Activated naive CD8-positive, alpha-beta T cell treated with anti-CD3 and anti-CD28 coated beads, Interleukin-2, amount 10 ng/mL, durations not matched to agents 7 days and 5 days (primary cell): ENCODE results near the gene LNX1. TPM values are rescaled to one million over a fixed set of nuclear protein-coding genes. Genes with fewer than 3 reads are reported as not detected.
A peak's percentile ranks its signal among the peaks of the same experiment; 100 is the strongest.

Experiments used
- ATAC-seq: fragments of 150-1000 bp; cut with Tn5 transposase; one replicate; pipeline ENCODE4 v1.10.0; 2021; ENCODE audit warnings: low read depth, moderate library complexity
- POLR2A ChIA-PET: fragments of 350-600 bp; sonication (Branson Sonifier 250); formaldehyde crosslinking; loops from one replicate; lab custom pipeline; 2021; ENCODE audit warnings: antibody characterized with exemption; lab: Charles Lee
- DNase-seq: peaks from one replicate; pipeline ENCODE4 v3.0.0; 2021
- H3K27ac Mint-ChIP-seq: one replicate; pipeline ENCODE4 v1.8.0; 2022; ENCODE audit warnings: mild to moderate bottlenecking, mixed read lengths
- H3K27me3 Mint-ChIP-seq: one replicate; pipeline ENCODE4 v1.8.0; 2022; ENCODE audit warnings: mild to moderate bottlenecking, moderate library complexity, mixed read lengths
- H3K36me3 Mint-ChIP-seq: one replicate; pipeline ENCODE4 v1.8.0; 2021; ENCODE audit warnings: mild to moderate bottlenecking, mixed read lengths
- H3K4me1 Mint-ChIP-seq: one replicate; pipeline ENCODE4 v1.8.0; 2021; ENCODE audit warnings: mixed read lengths
- H3K4me3 Mint-ChIP-seq: one replicate; pipeline ENCODE4 v1.8.0; 2022; ENCODE audit warnings: mild to moderate bottlenecking, moderate library complexity, mixed read lengths
- H3K9me3 Mint-ChIP-seq: one replicate; pipeline ENCODE4 v1.8.0; 2021; ENCODE audit warnings: mixed read lengths
- total RNA-seq, 2 experiments: library from RNA; stranded (reverse); gene quantifications; one replicate each; pipeline ENCODE4 v1.2.3, GENCODE V29; 2021

The LNX1 gene
- total RNA-seq, 2 experiments from 2014 or later, result not detected

DNA sequence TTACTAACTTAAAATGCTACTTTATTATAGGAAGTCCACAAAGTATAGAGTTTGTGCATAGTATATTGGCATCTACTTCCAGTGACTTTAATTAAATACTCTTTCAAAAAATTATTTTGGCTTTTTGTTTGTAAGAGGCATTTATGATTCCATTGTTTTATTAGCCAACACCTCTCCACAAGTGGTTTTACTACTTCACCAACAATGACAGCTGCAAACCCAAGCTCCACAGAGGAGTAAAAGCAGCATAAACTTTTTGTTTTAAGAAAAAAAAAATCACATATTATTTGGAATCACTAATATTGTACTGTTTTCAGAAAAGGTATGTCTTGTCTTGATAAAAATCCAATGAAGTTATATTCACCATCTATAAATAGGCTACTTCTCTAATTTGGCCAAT is 125.4 kb downstream of the LNX1 start:
- H3K4me3 Mint-ChIP-seq, result no peak overlapping the region
- H3K27ac Mint-ChIP-seq, result no peak overlapping the region
- no peak for ATAC-seq
- H3K27me3 Mint-ChIP-seq, result peaks cover 4% of the 10 kb centered on the region
- POLR2A ChIA-PET, result no interaction called here
- H3K4me1 Mint-ChIP-seq, result no peaks in the 10 kb centered on the region
- peaks cover 8% of the 10 kb centered on the region for H3K36me3 Mint-ChIP-seq
- H3K9me3 Mint-ChIP-seq, result peaks cover 6% of the 10 kb centered on the region
- DNase-seq, result no peak

DNA sequence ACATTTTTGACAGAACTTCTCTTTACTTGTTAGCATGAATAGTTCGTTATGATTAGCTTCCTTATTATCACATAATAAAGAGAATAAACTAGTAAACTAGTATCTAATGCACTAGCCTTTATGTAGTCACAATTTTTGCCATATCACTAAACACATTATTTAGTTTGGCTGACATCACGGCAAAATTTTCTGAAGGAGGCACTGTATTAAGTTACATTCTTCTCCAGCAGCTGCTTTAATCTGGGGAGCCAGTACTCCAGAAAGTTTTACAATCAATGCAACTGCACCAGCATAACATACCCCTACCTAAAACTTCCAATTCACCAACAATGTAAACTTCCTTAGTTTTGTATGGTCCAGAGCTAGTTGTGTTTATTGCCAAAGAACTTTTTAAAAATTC is 126.0 kb downstream of the LNX1 start:
- Mint-ChIP-seq H3K27me3 (peaks cover 4% of the 10 kb centered on the region), H3K4me1 (no peaks in the 10 kb centered on the region), H3K27ac (no peak overlapping the region), H3K9me3 (peaks cover 6% of the 10 kb centered on the region), H3K36me3 (peaks cover 10% of the 10 kb centered on the region), H3K4me3 (no peak overlapping the region)
- POLR2A ChIA-PET, result no interaction called here
- ATAC-seq (no peak), DNase-seq (no peak)

DNA sequence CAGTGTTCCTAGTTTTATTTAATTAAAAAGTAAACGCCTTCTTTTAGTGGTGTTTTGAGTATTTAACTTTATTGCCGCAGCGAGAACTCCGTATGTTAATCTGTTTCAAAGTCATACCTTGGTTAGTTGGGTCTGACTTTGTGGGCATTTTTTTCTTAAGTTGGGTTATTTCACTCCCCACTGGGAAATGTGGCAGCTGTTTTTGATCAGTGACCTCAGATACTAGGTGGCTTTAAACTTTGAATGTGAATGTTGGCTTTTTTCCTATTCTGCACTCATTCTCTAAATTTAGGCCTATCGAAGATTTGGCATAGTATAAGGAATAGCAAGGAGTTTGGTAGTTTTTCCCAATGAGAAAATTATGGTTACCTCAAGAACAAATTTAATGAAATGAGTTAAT is 127.9 kb downstream of the LNX1 start:
- H3K27ac Mint-ChIP-seq, result no peak overlapping the region
- peaks cover 1% of the 10 kb centered on the region for H3K9me3 Mint-ChIP-seq
- no peak for ATAC-seq
- H3K4me1 Mint-ChIP-seq, result no peaks in the 10 kb centered on the region
- no peak for DNase-seq
- POLR2A ChIA-PET, result no interaction called here
- no peaks in the 10 kb centered on the region for H3K27me3 Mint-ChIP-seq
- peaks cover 16% of the 10 kb centered on the region for H3K36me3 Mint-ChIP-seq
- H3K4me3 Mint-ChIP-seq, result no peak overlapping the region

DNA sequence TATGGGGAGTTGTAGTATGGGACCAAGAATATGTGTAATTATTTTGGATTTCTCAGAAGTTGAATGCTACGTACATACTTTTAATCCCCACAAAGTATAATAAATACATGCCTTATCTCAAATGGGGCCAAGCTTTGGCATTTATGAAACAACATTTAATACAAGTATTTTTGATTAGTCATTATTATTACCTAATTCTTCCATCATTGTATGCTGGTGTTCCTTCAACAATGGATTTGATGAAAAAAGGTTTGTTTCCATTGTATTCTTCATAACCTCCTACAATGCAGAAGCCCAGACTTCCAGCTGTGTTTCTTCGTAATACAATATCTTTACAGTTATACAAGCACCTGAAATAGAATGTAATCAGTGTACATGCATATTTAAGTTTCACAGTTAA is 130.0 kb downstream of the LNX1 start:
- Mint-ChIP-seq H3K4me1 (no peaks in the 10 kb centered on the region), H3K9me3 (peaks cover under 1% of the 10 kb centered on the region), H3K36me3 (peaks cover 14% of the 10 kb centered on the region), H3K27ac (no peak overlapping the region), H3K27me3 (no peaks in the 10 kb centered on the region), H3K4me3 (no peak overlapping the region)
- POLR2A ChIA-PET, result no interaction called here
- ATAC-seq, result no peak
- no peak for DNase-seq

DNA sequence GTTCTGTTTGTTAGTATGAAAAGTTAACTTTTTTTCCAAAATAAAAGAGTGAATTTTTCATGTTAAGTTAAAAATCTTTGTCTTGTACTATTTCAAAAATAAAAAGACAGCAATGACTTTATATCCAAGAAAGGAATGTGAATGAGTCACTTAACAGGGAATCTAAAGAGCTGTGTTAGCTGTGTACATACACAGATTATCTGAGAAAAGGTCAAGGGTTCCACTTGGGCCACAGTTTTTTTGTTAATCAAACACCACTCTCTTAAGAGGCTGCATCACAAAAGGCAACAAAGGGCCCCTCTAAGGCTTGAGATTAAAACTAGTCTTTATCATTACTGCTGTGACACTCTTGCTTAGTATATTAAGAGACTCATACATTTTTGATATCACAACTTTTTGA is 131.7 kb downstream of the LNX1 start:
- Mint-ChIP-seq H3K36me3 (peaks cover 23% of the 10 kb centered on the region), H3K4me3 (no peak overlapping the region), H3K27ac (no peak overlapping the region), H3K27me3 (no peaks in the 10 kb centered on the region), H3K4me1 (no peaks in the 10 kb centered on the region), H3K9me3 (no peaks in the 10 kb centered on the region)
- POLR2A ChIA-PET, result no interaction called here
- DNase-seq, result no peak
- no peak for ATAC-seq

DNA sequence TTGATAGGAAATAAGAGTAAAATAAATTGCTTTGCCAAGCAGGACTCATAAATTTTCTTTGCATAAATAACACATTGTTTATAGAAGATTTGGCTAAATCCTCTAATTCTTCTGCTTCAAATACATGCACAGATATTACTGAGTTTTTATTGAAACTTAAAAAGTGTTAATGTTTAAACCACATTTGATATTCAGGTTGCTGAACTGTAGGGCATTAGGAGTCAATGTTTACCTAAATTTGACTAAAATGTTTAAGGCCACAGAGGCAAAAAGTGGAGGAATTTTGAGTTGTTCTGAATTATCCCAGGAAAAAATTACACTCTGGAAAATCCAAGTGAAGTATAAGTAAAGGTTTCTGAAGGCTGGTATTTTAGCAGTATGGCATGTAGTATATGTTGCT is 135.1 kb downstream of the LNX1 start:
- POLR2A ChIA-PET, result no interaction called here
- no peaks in the 10 kb centered on the region for H3K4me1 Mint-ChIP-seq
- ATAC-seq (no peak), DNase-seq (no peak)
- H3K27me3 Mint-ChIP-seq, result no peaks in the 10 kb centered on the region
- H3K9me3 Mint-ChIP-seq, result no peaks in the 10 kb centered on the region
- no peak overlapping the region for H3K27ac Mint-ChIP-seq
- H3K36me3 Mint-ChIP-seq, result peaks cover 26% of the 10 kb centered on the region
- no peak overlapping the region for H3K4me3 Mint-ChIP-seq

DNA sequence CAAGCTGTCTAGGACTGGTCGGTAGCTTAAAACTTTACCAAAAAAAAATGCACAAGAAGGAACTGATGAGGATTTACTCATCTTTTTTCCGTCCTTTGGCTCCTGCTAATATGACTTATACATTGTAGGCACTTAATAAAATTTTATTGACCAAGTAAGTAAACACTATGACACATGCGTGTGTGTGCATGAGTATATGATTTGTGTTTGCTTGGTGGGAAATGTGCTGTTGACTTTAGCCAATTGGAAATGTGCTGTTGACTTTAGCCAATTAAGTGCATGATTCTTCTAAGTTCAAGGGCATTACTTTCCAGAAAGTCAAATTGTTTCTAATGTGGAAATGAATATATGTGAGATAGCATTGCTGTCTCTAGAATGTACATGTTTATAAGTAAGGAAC is 135.5 kb downstream of the LNX1 start:
- no peak overlapping the region for H3K4me3 Mint-ChIP-seq
- H3K9me3 Mint-ChIP-seq, result no peaks in the 10 kb centered on the region
- no peak overlapping the region for H3K27ac Mint-ChIP-seq
- ATAC-seq (no peak), DNase-seq (no peak)
- peaks cover under 1% of the 10 kb centered on the region for H3K4me1 Mint-ChIP-seq
- no peaks in the 10 kb centered on the region for H3K27me3 Mint-ChIP-seq
- peaks cover 27% of the 10 kb centered on the region for H3K36me3 Mint-ChIP-seq
- POLR2A ChIA-PET, result no interaction called here

DNA sequence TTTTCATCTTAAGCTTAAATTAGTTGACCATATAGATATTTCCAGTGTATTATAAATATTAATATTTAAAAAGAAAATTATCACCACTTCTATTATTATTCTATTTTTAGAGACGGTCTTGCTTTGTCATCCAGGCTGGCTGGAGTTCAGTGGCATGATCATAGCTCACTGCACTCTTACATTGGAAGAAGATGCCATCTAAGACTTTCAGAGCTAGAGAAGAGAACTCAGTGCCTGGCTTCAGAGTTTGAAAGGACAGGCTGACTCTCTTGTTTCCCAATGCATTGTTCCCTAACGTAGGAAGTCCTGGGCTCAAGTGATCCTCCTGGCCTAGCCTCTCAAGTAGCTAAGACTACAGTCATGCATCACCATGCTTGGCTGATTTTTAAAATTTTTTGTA is 137.9 kb downstream of the LNX1 start:
- no peaks in the 10 kb centered on the region for H3K27me3 Mint-ChIP-seq
- no peak for ATAC-seq
- DNase-seq, result no peak
- POLR2A ChIA-PET, result no interaction called here
- peaks cover 5% of the 10 kb centered on the region for H3K4me1 Mint-ChIP-seq
- no peak overlapping the region for H3K27ac Mint-ChIP-seq
- H3K4me3 Mint-ChIP-seq, result no peak overlapping the region
- peaks cover 21% of the 10 kb centered on the region for H3K36me3 Mint-ChIP-seq
- H3K9me3 Mint-ChIP-seq, result no peaks in the 10 kb centered on the region

DNA sequence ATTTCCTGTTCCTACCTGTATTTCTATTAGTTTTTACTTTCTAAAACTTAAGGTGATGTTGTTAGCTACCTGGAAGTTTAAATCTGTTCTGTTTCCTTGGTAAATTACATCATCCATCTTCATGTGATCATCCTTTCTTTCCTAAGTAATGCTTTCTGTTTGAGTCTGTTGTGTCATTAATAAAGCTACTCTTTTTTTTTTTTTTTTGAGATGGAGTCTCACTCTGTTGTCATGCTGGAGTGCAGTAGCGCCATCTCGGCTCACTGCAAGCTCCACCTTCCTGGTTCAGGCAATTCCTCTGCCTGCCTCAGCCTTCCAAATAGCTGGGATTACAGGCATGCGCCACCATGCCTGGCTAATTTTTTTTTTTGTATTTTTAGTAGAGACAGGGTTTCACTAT is 140.5 kb downstream of the LNX1 start:
- no peak overlapping the region for H3K4me3 Mint-ChIP-seq
- H3K27ac Mint-ChIP-seq, result no peak overlapping the region
- H3K27me3 Mint-ChIP-seq, result no peaks in the 10 kb centered on the region
- peaks cover 5% of the 10 kb centered on the region for H3K4me1 Mint-ChIP-seq
- ATAC-seq (no peak), DNase-seq (no peak)
- no peaks in the 10 kb centered on the region for H3K9me3 Mint-ChIP-seq
- POLR2A ChIA-PET, result no interaction called here
- H3K36me3 Mint-ChIP-seq, result peaks cover 26% of the 10 kb centered on the region

DNA sequence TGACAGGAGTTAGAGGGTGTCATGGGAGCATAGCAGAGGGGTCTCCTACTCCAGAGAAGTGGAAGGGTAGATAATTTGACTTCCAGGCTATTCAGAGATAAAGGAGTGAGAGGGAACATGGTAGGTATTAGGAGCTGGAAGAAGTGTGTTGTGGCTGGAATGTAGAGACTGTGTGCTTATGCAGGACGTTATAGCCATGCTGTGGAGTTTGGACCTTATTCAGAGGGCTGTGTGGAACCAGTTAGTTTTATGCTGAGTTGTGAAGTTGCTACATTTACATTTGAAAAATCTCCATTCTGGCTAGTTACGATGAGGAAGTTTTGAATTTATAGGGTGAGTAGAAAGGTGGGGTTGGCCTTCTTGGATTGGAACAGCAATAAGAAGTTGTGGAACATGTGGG is 146.3 kb downstream of the LNX1 start:
- Mint-ChIP-seq H3K36me3 (peaks cover 28% of the 10 kb centered on the region), H3K4me3 (no peak overlapping the region), H3K27ac (no peak overlapping the region), H3K9me3 (no peaks in the 10 kb centered on the region), H3K4me1 (peaks cover 3% of the 10 kb centered on the region), H3K27me3 (no peaks in the 10 kb centered on the region)
- DNase-seq, result no peak
- POLR2A ChIA-PET, result no interaction called here
- ATAC-seq, result no peak

DNA sequence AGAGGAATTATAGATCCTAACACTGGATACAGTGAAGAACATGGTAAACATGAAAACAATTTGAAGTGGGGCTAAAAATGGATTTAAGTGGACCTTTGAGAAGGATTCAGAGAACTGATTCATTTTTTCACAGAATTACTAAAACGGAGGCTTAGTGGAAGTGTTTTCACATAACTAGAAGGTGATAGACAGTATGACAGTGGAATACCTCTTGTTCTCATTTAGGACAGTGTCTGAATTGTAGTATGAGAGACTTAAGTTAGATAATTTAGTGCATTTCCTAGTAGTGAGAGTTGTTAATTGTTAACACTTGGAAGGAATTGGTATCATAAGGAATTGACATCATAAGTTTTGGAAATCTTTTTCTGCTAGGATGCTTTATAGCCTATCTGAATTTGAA is 149.7 kb downstream of the LNX1 start:
- H3K27ac Mint-ChIP-seq, result no peak overlapping the region
- peaks cover 34% of the 10 kb centered on the region for H3K36me3 Mint-ChIP-seq
- H3K27me3 Mint-ChIP-seq, result no peaks in the 10 kb centered on the region
- ATAC-seq, result no peak
- H3K4me1 Mint-ChIP-seq, result peaks cover 3% of the 10 kb centered on the region
- no peak overlapping the region for H3K4me3 Mint-ChIP-seq
- DNase-seq, result no peak
- no peaks in the 10 kb centered on the region for H3K9me3 Mint-ChIP-seq
- POLR2A ChIA-PET, result no interaction called here

DNA sequence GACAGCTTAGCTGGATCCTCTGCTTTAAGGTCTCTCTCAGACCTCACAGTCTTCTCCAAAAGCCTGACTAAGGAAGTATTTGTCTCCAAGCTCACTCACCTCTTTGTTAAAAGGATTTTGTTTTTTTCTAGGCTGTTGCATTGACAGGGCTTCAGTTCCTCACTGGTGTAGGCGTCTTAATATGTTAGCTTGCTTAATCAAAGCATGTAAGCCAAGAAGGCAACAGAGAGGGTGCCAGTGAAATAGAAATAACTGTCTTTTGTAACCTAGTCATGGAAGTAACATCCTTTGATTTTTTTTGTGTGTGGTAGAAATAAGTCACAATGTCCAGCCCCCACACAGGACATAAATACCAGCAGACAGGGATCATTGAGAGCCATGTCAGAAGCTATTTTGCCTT is 155.0 kb downstream of the LNX1 start:
- no peak overlapping the region for H3K27ac Mint-ChIP-seq
- H3K4me1 Mint-ChIP-seq, result no peaks in the 10 kb centered on the region
- H3K27me3 Mint-ChIP-seq, result no peaks in the 10 kb centered on the region
- peaks cover 26% of the 10 kb centered on the region for H3K36me3 Mint-ChIP-seq
- H3K4me3 Mint-ChIP-seq, result no peak overlapping the region
- no peak for ATAC-seq
- H3K9me3 Mint-ChIP-seq, result no peaks in the 10 kb centered on the region
- DNase-seq, result no peak
- POLR2A ChIA-PET, result no interaction called here

DNA sequence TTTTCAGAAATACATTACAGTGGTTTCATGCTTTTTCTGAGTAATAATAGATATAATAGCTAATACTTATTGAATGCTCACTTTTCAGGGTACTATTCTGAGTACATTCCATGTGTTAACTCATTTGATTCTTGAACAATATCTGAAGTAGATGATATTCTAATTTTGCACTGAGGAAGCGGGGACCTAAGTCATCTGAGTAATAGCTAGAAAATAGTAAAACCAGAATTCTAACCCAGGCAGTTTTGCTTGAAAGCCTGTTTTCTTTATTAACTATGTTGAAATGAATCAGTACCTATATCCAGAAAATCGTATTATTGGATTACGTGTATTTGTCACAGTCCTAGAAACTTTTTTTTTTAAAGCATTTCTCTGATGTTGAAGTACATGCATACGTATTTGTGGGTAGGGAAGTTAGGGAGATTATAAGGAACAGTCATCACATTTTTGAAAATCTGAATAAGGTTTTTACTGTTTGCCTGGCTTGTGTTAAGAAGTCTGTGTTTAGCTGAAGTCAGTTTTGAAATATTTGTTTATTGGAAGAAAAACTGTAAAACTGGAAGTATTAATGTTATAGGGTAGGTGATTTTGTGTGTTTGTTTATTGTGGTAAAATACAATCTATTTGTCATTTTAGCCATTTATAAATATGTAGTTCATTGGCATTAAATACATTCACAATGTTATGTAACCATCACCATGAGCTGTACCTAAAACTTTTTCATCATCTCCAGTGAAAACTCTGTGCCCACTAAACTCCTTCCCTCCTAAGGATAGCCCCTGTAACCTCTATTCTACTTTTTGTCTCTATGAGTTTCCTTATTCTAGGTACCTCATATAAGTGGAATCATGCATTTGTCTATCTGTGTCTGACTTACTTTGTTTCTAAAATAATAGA is 158.5 kb downstream of the LNX1 start:
- H3K4me1 Mint-ChIP-seq, result peaks cover 6% of the 10 kb centered on the region
- no peak for DNase-seq
- no peaks in the 10 kb centered on the region for H3K9me3 Mint-ChIP-seq
- H3K27me3 Mint-ChIP-seq, result no peaks in the 10 kb centered on the region
- H3K36me3 Mint-ChIP-seq, result peaks cover 35% of the 10 kb centered on the region
- no peak overlapping the region for H3K4me3 Mint-ChIP-seq
- POLR2A ChIA-PET, result no interaction called here
- H3K27ac Mint-ChIP-seq, result no peak overlapping the region
- ATAC-seq, result no peak

DNA sequence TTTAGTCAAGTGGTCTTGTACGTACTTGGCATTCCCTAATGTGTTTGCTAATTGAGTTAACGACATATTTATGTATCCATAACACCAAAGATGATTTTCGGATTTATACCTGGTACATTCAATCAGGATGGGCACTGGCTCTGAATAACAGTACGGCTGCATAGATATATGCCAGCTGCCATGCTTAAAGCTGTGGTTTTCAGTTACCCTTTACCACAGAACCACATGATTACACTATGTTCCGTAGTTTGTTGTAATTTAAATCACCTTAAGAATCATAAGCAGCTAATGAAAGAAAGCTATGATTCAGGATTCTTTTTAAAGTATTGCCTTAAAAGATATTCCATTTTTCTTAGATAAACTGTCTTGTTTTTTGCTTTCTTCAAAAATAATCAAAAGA is 160.2 kb downstream of the LNX1 start:
- Mint-ChIP-seq H3K4me1 (peaks cover 6% of the 10 kb centered on the region), H3K4me3 (no peak overlapping the region), H3K27ac (no peak overlapping the region), H3K27me3 (no peaks in the 10 kb centered on the region), H3K9me3 (no peaks in the 10 kb centered on the region), H3K36me3 (peaks cover 29% of the 10 kb centered on the region)
- POLR2A ChIA-PET, result no interaction called here
- ATAC-seq (peak; percentile 60), DNase-seq (no peak)
